Neural crest cell (in vitro differentiated cells): Measurements from ENCODE around the gene DVL1. TPM values are rescaled to one million over a fixed set of nuclear protein-coding genes. Genes with fewer than 3 reads are reported as not detected.

Experiments
- DNase-seq: peaks from one replicate; pipeline ENCODE4 v3.0.0; 2021; ENCODE audit warnings: low read depth, mixed read lengths, low spot score
- H3K27ac Mint-ChIP-seq: one replicate; pipeline ENCODE4 v1.8.0; 2021; ENCODE audit warnings: mild to moderate bottlenecking, mixed read lengths; ENCODE audit not compliant: unreplicated experiment
- H3K27me3 Mint-ChIP-seq: 2 replicates; pipeline ENCODE4 v1.8.0; 2021; ENCODE audit warnings: low read depth, mild to moderate bottlenecking, mixed read lengths
- H3K36me3 Mint-ChIP-seq: 2 replicates; pipeline ENCODE4 v1.8.0; 2021; ENCODE audit warnings: low read depth, mild to moderate bottlenecking, mixed read lengths
- H3K4me1 Mint-ChIP-seq: 2 replicates; pipeline ENCODE4 v1.8.0; 2021; ENCODE audit warnings: mixed read lengths
- H3K4me3 Mint-ChIP-seq: one replicate; pipeline ENCODE4 v1.8.0; 2021; ENCODE audit warnings: mild to moderate bottlenecking, mixed read lengths
- H3K9me3 Mint-ChIP-seq: 2 replicates; pipeline ENCODE4 v1.8.0; 2021; ENCODE audit warnings: mixed read lengths
- CTCF ChIP-seq: fragments of 200-600 bp; sonication (generic); conservative IDR thresholded peaks from 2 replicates; pipeline ENCODE4 v1.5.0; 2021; ENCODE audit warnings: antibody characterized with exemption, mild to moderate bottlenecking
- total RNA-seq: library from RNA; stranded (reverse); gene quantifications from 2 replicates; pipeline ENCODE4 v1.2.1, GENCODE V29; 2021

The DVL1 gene
- total RNA-seq, 1 donor from 2014 or later = 63.4 TPM

DNA sequence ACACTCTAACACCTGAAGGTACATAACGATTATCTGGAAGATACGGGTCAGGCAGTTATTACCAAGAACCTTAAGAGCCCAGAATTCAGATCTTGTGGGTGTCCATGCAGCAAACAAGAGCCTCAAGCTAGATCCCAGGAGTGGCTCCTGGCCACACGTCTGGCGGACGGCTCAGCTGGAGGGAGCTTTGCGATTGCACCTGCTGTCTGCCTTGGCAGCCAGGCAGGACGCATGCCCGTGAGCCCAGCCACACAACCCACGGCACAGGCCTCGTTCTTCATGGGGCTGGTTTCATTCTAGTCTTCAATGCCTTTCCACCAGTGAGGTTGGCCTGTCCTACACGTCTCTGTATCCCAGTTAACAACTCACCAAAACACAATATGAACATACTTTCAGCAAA lies 44.2 kb upstream of the DVL1 start:
- peaks cover 28% of the 10 kb centered on the region for H3K36me3 Mint-ChIP-seq
- H3K4me1 Mint-ChIP-seq = peaks cover 11% of the 10 kb centered on the region
- H3K9me3 Mint-ChIP-seq = no peaks in the 10 kb centered on the region

GRCh38 chr1:1393014-1393413 lies 43.8 kb upstream of the DVL1 start:
- H3K27me3 Mint-ChIP-seq = no peaks in the 10 kb centered on the region
- DNase-seq = no peak
- TF ChIP-seq CTCF = no peak
- no peak overlapping the region for H3K27ac Mint-ChIP-seq
- no peak overlapping the region for H3K4me3 Mint-ChIP-seq
- peaks cover 7% of the 10 kb centered on the region for H3K4me1 Mint-ChIP-seq
- H3K9me3 Mint-ChIP-seq = no peaks in the 10 kb centered on the region
- peaks cover 25% of the 10 kb centered on the region for H3K36me3 Mint-ChIP-seq

More for the DNA sequence above, 44.2 kb upstream of the DVL1 start:
- no peak for TF ChIP-seq CTCF
- H3K27ac Mint-ChIP-seq = no peak overlapping the region
- H3K27me3 Mint-ChIP-seq = peaks cover 3% of the 10 kb centered on the region
- no peak for DNase-seq
- peak overlapping the region; percentile 43 for H3K4me3 Mint-ChIP-seq

DNA sequence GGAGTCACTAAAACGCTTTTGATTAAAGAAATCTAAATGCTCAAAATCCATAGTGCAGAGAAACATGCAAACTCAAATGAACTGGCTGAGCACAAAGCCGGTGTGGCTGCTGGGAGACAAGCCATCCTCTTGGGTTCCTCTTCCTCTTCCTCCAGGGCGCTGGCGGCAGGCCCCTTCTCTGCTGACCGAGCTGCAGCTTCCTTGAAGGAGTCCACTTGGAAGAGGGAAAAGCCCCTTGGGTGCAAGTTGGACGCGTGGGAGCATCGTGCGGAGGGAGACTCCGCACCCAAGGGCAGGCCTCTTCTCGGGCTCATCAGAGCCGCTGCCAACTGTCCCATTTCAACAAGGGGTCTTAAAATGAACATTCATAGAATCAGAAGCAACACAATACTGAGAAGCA lies 42.0 kb upstream of the DVL1 start:
- peaks cover 36% of the 10 kb centered on the region for H3K36me3 Mint-ChIP-seq

GRCh38 chr1:1390675-1391074 lies 41.5 kb upstream of the DVL1 start:
- no peak overlapping the region for H3K27ac Mint-ChIP-seq

More for the DNA sequence above, 42.0 kb upstream of the DVL1 start:
- H3K27me3 Mint-ChIP-seq = no peaks in the 10 kb centered on the region
- no peak for TF ChIP-seq CTCF
- no peak overlapping the region for H3K27ac Mint-ChIP-seq
- peaks cover 4% of the 10 kb centered on the region for H3K4me1 Mint-ChIP-seq
- H3K4me3 Mint-ChIP-seq = no peak overlapping the region
- no peaks in the 10 kb centered on the region for H3K9me3 Mint-ChIP-seq
- DNase-seq = no peak

GRCh38 chr1:1388078-1388472 lies 38.9 kb upstream of the DVL1 start:
- Mint-ChIP-seq H3K9me3 (no peaks in the 10 kb centered on the region), H3K36me3 (peaks cover 37% of the 10 kb centered on the region), H3K27ac (no peak overlapping the region), H3K27me3 (no peaks in the 10 kb centered on the region), H3K4me1 (no peaks in the 10 kb centered on the region), H3K4me3 (no peak overlapping the region)
- DNase-seq = no peak
- no peak for TF ChIP-seq CTCF

More at GRCh38 chr1:1390675-1391074, 41.5 kb upstream of the DVL1 start:
- Mint-ChIP-seq H3K9me3 (no peaks in the 10 kb centered on the region), H3K4me1 (peaks cover 3% of the 10 kb centered on the region), H3K4me3 (peak overlapping the region; percentile 10), H3K27me3 (no peaks in the 10 kb centered on the region), H3K36me3 (peaks cover 40% of the 10 kb centered on the region)
- no peak for TF ChIP-seq CTCF
- DNase-seq = no peak
